Spleen (tissue), 11 donors: ENCODE data around the gene KY. TPM values are rescaled to one million over a fixed set of nuclear protein-coding genes. Genes with fewer than 3 reads are reported as not detected.
"Not testable (repeated sequence)": the region's sequence is repeated elsewhere in the genome, so short reads cannot be mapped to it uniquely, and the experiment has no call there.

ENCODE experiments used
- DNase-seq: peaks from one replicate; pipeline ENCODE4 v3.0.0-alpha.2; 2020
- H3K27ac ChIP-seq, 8 donors: fragments of 200-600 bp; sonication (generic) in 7 of 8; 1 replicate in 4 of 8; 2 replicates in 4 of 8; pipeline versions ENCODE4 v1.5.0 to v1.8.0; 2016 to 2021; ENCODE audit warnings: inconsistent platforms in 4 of 8, mild to moderate bottlenecking in 4 of 8, moderate library complexity in 1 of 8
- H3K27me3 ChIP-seq, 7 donors: fragments of 200-600 bp; sonication (generic) in 6 of 7; replicated peaks in 1 of 7; 1 replicate in 4 of 7; 2 replicates in 3 of 7; pipeline versions ENCODE4 v1.5.0 to v1.8.0; 2016 to 2021; ENCODE audit warnings: inconsistent platforms in 3 of 7, mild to moderate bottlenecking in 1 of 7
- H3K36me3 ChIP-seq, 6 donors: fragments of 200-600 bp; sonication (generic) in 5 of 6; 1 replicate in 4 of 6; 2 replicates in 2 of 6; pipeline versions ENCODE4 v1.5.0 to v1.8.0; 2016 to 2021; ENCODE audit warnings: inconsistent platforms in 2 of 6
- H3K4me1 ChIP-seq, 6 donors: fragments of 200-600 bp; sonication (generic) in 5 of 6; 1 replicate in 3 of 6; 2 replicates in 3 of 6; pipeline versions ENCODE4 v1.5.0 to v1.8.0; 2016 to 2021; ENCODE audit warnings: inconsistent platforms in 3 of 6
- H3K4me3 ChIP-seq, 8 donors: fragments of 200-600 bp; sonication (generic) in 7 of 8; 1 replicate in 4 of 8; 2 replicates in 4 of 8; pipeline versions ENCODE4 v1.5.0 to v1.8.0; 2016 to 2021; ENCODE audit warnings: inconsistent platforms in 4 of 8, mild to moderate bottlenecking in 4 of 8, moderate library complexity in 2 of 8
- H3K9me3 ChIP-seq, 8 donors: fragments of 200-600 bp; sonication (generic) in 7 of 8; 1 replicate in 4 of 8; 2 replicates in 4 of 8; pipeline versions ENCODE4 v1.5.0 to v1.8.0; 2016 to 2021; ENCODE audit warnings: inconsistent platforms in 4 of 8
- CTCF ChIP-seq, 11 experiments: fragments of 200-600 bp in 7 of 11; fragments of 450-650 bp in 4 of 11; sonication (generic) in 4 of 11; IDR thresholded peaks in 8 of 11; conservative IDR thresholded peaks in 3 of 11; 1 replicate in 7 of 11; 2 replicates in 4 of 11; pipeline versions ENCODE4 v1.4.0 to v1.8.0; 2016 to 2021; ENCODE audit warnings: antibody characterized with exemption in 11 of 11, inconsistent platforms in 4 of 11, mild to moderate bottlenecking in 1 of 11
- POLR2A ChIP-seq, 3 donors: fragments of 450-650 bp; IDR thresholded peaks; one replicate each; pipeline ENCODE4 v1.5.1; 2017; ENCODE audit warnings: antibody characterized with exemption in 3 of 3, mild to moderate bottlenecking in 1 of 3
- POLR2AphosphoS5 ChIP-seq, 3 donors: sonication (generic); formaldehyde crosslinking; IDR thresholded peaks; one replicate each; pipeline ENCODE4 v1.5.1; 2017; ENCODE audit warnings: antibody characterized with exemption in 3 of 3
- WGBS, 5 donors: extraction: QIAGEN DNeasy Blood & Tissue Kit in 3 of 5; methylation state at CpG; one replicate each; pipeline versions ENCODE4 v1.1.5 to v1.1.7; 2013 to 2018; 5-methylcytosine and 5-hydroxymethylcytosine counted together
- intact Hi-C: fragments of 100-400 bp; cut with DNase I; formaldehyde crosslinking; loops from one replicate; pipeline ENCODE4 v1.15.0; 2023; ENCODE audit warnings: low total_unique reads
- polyA plus RNA-seq, 3 donors: library from polyadenylated mRNA; stranded (reverse); fragments of 200-250 nt; gene quantifications; one replicate each; pipeline ENCODE4 v1.2.1, GENCODE V29; 2013
- total RNA-seq, 7 donors: library from RNA; depleted of rRNA in 3 of 7; stranded (reverse); fragments of >200 nt in 3 of 7; fragmentation: NEBNext Ultra II Directional in 4 of 7; extraction: Animal tissue kit (Norgen Biotek cat#: 25700) in 4 of 7; gene quantifications; one replicate each; pipeline versions ENCODE4 v1.1.0 to v1.2.1, GENCODE V29; 2016 to 2021
- donor health status: healthy with polysubstance abuse.
- donor health status: DM: no; HTN: no; CAD: no; lungs with moderate emphysema.
- donor health status: DM: no; HTN: no; CAD: no.
- donor health status: Bipolar disorder and iron deficiency.
- donor health status: healthy.
- donor health status: DM: no; HTN: no; CAD: no.
- donor health status: DM: yes; HTN: yes; CAD: no.

KY gene
- total and polyA plus RNA-seq, 10 donors = 0.17 TPM; not detected in 9

- peaks cover 0 to 23% (median 9%) of the 10 kb centered on the region in 8 donors for H3K9me3 ChIP-seq
- no peak for DNase-seq
- 67 to 86% (median 85%) methylated on average over 6 of the region's 6 CpGs for WGBS, 5 donors
- TF ChIP-seq CTCF (IDR thresholded peaks at IDR 0.05 in 8 of 11, conservative IDR thresholded peaks at IDR 0.05 in 3 of 11) (no peak), POLR2AphosphoS5 (IDR thresholded peaks at IDR 0.05) (no peak), POLR2A (IDR thresholded peaks at IDR 0.05) (no peak)
- no peak overlapping the region for H3K27ac ChIP-seq
- H3K36me3 ChIP-seq = no peaks in the 10 kb centered on the region
- H3K27me3 ChIP-seq = no peaks in the 10 kb centered on the region
- no peaks in the 10 kb centered on the region for H3K4me1 ChIP-seq
- intact Hi-C loops = no loop called here
- no peak overlapping the region for H3K4me3 ChIP-seq
Measured at GRCh38 chr3:134576426-134576825, 74.4 kb downstream of the KY start.

GRCh38 chr3:134569899-134570298 lies 80.9 kb downstream of the KY start:
- H3K27ac ChIP-seq, H3K4me3 ChIP-seq, H3K4me1 ChIP-seq, H3K27me3 ChIP-seq, DNase-seq, intact Hi-C loops, H3K36me3 ChIP-seq: not testable (repeated sequence)
- WGBS, 5 donors = 88 to 94% (median 91%) methylated on average over 2 of the region's 2 CpGs
- peaks cover 7 to 58% (median 40%) of the 10 kb centered on the region in 8 donors for H3K9me3 ChIP-seq

GRCh38 chr3:134568790-134569189 lies 82.0 kb downstream of the KY start:
- intact Hi-C loops = no loop called here
- Histone ChIP-seq H3K27ac (no peak overlapping the region), H3K4me1 (no peaks in the 10 kb centered on the region), H3K27me3 (no peaks in the 10 kb centered on the region), H3K36me3 (peaks cover 0 to 9% (median 0%) of the 10 kb centered on the region in 6 donors), H3K9me3 (peaks cover 7 to 55% (median 39%) of the 10 kb centered on the region in 8 donors), H3K4me3 (no peak overlapping the region)
- DNase-seq = no peak
- WGBS, 5 donors = 79 to 88% (median 81%) methylated on average over 6 of the region's 6 CpGs
- TF ChIP-seq CTCF (IDR thresholded peaks at IDR 0.05 in 8 of 11, conservative IDR thresholded peaks at IDR 0.05 in 3 of 11) = no peak
- no peak for TF ChIP-seq POLR2AphosphoS5 (IDR thresholded peaks at IDR 0.05)
- no peak for TF ChIP-seq POLR2A (IDR thresholded peaks at IDR 0.05)

- WGBS, 5 donors = 51 to 74% (median 57%) methylated on average over 4 of the region's 4 CpGs
- TF ChIP-seq CTCF (IDR thresholded peaks at IDR 0.05 in 8 of 11, conservative IDR thresholded peaks at IDR 0.05 in 3 of 11) = no peak
- no peak for TF ChIP-seq POLR2AphosphoS5 (IDR thresholded peaks at IDR 0.05)
- no peak for TF ChIP-seq POLR2A (IDR thresholded peaks at IDR 0.05)
Measured at GRCh38 chr3:134567605-134568004, 83.2 kb downstream of the KY start.

GRCh38 chr3:134564991-134565390 lies 85.8 kb downstream of the KY start:
- H3K9me3 ChIP-seq = peaks cover under 1 to 21% (median 16%) of the 10 kb centered on the region in 8 donors
- H3K4me1 ChIP-seq = peaks cover 0 to 7% (median 0%) of the 10 kb centered on the region in 6 donors
- no peak overlapping the region for H3K27ac ChIP-seq
- 91 to 100% (median 93%) methylated on average over 2 of the region's 2 CpGs for WGBS, 5 donors
- H3K36me3 ChIP-seq = peaks cover 0 to 44% (median 5%) of the 10 kb centered on the region in 6 donors
- TF ChIP-seq CTCF (IDR thresholded peaks at IDR 0.05 in 8 of 11, conservative IDR thresholded peaks at IDR 0.05 in 3 of 11) (no peak), POLR2A (IDR thresholded peaks at IDR 0.05) (no peak), POLR2AphosphoS5 (IDR thresholded peaks at IDR 0.05) (no peak)
- H3K4me3 ChIP-seq = no peak overlapping the region
- no peaks in the 10 kb centered on the region for H3K27me3 ChIP-seq
- no peak for DNase-seq
- intact Hi-C loops = no loop called here

More at GRCh38 chr3:134567605-134568004, 83.2 kb downstream of the KY start:
- intact Hi-C loops = no loop called here
- DNase-seq = no peak
- H3K4me1 ChIP-seq = peaks cover 0 to under 1% (median 0%) of the 10 kb centered on the region in 6 donors
- H3K27ac ChIP-seq = no peak overlapping the region
- H3K27me3 ChIP-seq = no peaks in the 10 kb centered on the region
- H3K4me3 ChIP-seq = no peak overlapping the region
- H3K36me3 ChIP-seq = peaks cover 0 to 21% (median 0%) of the 10 kb centered on the region in 6 donors
- peaks cover 7 to 44% (median 35%) of the 10 kb centered on the region in 8 donors for H3K9me3 ChIP-seq
